GM12865 (cell line): ENCODE results near the gene PTPRK.

ENCODE experiments used
- DNase-seq: peaks from one replicate; pipeline ENCODE4 v3.0.0; 2010; ENCODE audit warnings: low read depth
- H3K4me3 ChIP-seq: 2 replicates; pipeline ENCODE4 v1.5.1; 2011; ENCODE audit warnings: mild to moderate bottlenecking, low read depth, low read length, control low read depth
- TF ChIP-seq, protein P1 (sequence below): IDR thresholded peaks from 2 replicates; pipeline ENCODE4 v1.5.1; 2011; ENCODE audit warnings: low read length, control low read depth, low read depth, inconsistent platforms; ENCODE audit not compliant: insufficient read depth; ENCODE audit errors: missing control alignments

PTPRK gene

DNA sequence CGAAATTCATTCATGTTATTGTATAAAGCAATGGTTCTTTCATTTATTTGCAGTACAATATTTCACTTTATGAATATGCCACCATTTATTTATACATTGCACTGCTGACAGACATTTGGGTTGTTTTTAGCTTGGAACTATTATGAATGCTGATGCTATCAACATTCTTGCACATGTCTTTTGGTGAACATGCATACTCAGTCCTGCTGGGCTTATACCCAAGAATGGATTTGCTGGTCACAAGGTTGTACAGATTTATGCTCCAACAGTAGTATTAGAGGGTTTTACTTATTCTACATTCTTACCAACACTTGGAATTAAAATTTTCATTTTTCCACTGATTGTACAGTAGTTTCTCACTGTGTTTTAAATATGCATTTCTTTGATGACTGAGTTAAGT is 126.2 kb downstream of the PTPRK start:
- TF ChIP-seq, protein P1, sequence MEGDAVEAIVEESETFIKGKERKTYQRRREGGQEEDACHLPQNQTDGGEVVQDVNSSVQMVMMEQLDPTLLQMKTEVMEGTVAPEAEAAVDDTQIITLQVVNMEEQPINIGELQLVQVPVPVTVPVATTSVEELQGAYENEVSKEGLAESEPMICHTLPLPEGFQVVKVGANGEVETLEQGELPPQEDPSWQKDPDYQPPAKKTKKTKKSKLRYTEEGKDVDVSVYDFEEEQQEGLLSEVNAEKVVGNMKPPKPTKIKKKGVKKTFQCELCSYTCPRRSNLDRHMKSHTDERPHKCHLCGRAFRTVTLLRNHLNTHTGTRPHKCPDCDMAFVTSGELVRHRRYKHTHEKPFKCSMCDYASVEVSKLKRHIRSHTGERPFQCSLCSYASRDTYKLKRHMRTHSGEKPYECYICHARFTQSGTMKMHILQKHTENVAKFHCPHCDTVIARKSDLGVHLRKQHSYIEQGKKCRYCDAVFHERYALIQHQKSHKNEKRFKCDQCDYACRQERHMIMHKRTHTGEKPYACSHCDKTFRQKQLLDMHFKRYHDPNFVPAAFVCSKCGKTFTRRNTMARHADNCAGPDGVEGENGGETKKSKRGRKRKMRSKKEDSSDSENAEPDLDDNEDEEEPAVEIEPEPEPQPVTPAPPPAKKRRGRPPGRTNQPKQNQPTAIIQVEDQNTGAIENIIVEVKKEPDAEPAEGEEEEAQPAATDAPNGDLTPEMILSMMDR, result no peak

DNA sequence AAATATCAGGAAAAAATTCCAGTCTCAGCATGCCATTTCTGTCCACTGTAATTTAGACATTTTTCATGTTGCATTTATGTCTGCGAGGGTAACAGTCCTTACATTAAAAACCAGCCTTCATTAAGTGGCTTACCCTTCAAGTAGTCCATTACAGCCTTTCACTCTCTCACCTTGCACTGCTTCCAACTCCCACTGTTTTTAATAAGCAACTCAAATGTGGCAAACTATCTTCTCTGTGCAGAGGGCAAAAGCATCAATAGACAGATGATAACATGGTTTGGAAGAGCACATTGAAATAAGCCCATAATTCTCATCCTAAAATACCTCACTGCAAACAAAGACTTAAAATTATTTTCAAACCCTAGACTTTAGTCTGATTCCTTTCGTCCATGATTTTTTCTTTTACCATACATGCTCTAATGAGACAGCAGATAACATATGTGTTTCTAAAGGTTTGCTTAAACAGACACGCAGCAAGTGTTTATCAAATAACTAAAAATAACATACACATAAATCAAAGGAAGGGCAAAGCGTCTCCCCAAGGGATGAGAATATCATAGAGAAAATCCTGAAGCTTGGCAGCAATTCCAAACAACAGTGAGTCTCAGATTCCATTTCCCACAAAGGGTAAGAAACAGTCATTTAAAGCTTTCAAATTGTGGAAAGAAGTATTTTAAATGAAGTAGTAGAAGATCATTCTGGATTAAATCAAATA is 130.4 kb downstream of the PTPRK start:
- TF ChIP-seq, protein P1, result no peak
- H3K4me3 ChIP-seq, result no peak overlapping the region
- no peak for DNase-seq

More for the DNA sequence above, 126.2 kb downstream of the PTPRK start:
- DNase-seq, result no peak
- no peak overlapping the region for H3K4me3 ChIP-seq

GRCh38 chr6:128388380-128388779 is 132.0 kb downstream of the PTPRK start:
- no peak overlapping the region for H3K4me3 ChIP-seq
- TF ChIP-seq, protein P1, result no peak
- DNase-seq, result no peak

DNA sequence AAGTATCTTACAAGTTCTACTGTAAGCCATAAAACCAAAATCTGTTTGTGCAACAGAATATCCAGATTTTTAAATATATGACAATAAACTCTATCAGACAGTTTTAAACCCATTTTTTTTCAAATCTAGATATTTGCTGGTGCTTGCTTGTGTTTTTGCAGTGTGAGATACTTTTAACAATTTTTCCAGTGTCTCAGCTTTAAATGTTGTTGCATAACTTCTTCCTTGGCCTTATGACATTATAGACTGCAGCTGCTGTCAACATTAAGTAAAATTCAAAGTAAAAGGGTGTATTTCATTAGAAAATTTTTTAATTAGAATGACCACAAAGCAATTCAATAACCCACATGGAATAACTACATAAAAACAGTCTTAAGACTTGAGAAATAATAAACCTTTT is 139.5 kb downstream of the PTPRK start:
- DNase-seq, result no peak
- TF ChIP-seq, protein P1, result no peak

GRCh38 chr6:128379577-128379976 is 140.8 kb downstream of the PTPRK start:
- TF ChIP-seq, protein P1, result no peak
- H3K4me3 ChIP-seq, result no peak overlapping the region
- DNase-seq, result no peak

More for the DNA sequence above, 139.5 kb downstream of the PTPRK start:
- H3K4me3 ChIP-seq, result no peak overlapping the region

GRCh38 chr6:128376952-128377503 is 143.4 kb downstream of the PTPRK start:
- TF ChIP-seq, protein P1, result no peak
- H3K4me3 ChIP-seq, result no peak overlapping the region
- no peak for DNase-seq
